K562 (cell line): ENCODE measurements around the gene ACY1. TPM values are rescaled to one million over a fixed set of nuclear protein-coding genes. Genes with fewer than 3 reads are reported as not detected.

Experiments used
- ATAC-seq: fragments of 200-7000 bp; cut with Tn5 transposase; 3 replicates; pipeline ENCODE4 v1.9.1; 2020; ENCODE audit warnings: moderate library complexity
- BruUV-seq: library from RNA; stranded (reverse); fragments of 400-500 nt; replicated peaks from 2 replicates; lab custom pipeline; 2021; lab: Mats Ljungman, UMichigan
- CTCF ChIA-PET: fragments of 300-600 bp; formaldehyde crosslinking; extraction: SDS; loops from one replicate; lab custom pipeline; 2021; ENCODE audit warnings: low intra/inter-chr PET ratio; lab: Yijun Ruan, JAX
- POLR2A ChIA-PET: fragments of 300-600, 350-650 bp; sonication (Branson Sonifier 250); formaldehyde crosslinking; extraction: SDS; loops from one replicate; lab custom pipeline; 2021; ENCODE audit warnings: antibody characterized with exemption, inconsistent platforms; lab: Yijun Ruan, JAX
- DNase-seq, 4 experiments: peaks; one replicate each; pipeline versions ENCODE4 v3.0.0 to v3.0.0-alpha.2; 2011 to 2018; ENCODE audit warnings: low spot score in 3 of 4, mixed read lengths in 3 of 4; ENCODE audit errors: extremely low read depth in 1 of 4
- FAIRE-seq: peaks from 2 replicates; lab custom pipeline; 2011; peaks lifted over from hg19 to GRCh38; lab: Jason Lieb, UNC
- H2AFZ ChIP-seq: 2 replicates; pipeline ENCODE4 v1.6.0; 2011; ENCODE audit warnings: low read depth, low read length, control low read depth, inconsistent platforms
- H3K27ac ChIP-seq: fragments of 200-600 bp; 3 replicates; pipeline ENCODE4 v1.8.0; 2011; ENCODE audit warnings: low read depth, mild to moderate bottlenecking, control low read depth, inconsistent platforms, low read length, moderate library complexity, mixed read lengths; ENCODE audit errors: extremely low read depth
- H3K27me3 ChIP-seq, 2 experiments: fragments of 300-600 bp in 1 of 2; 2 replicates in 1 of 2; 3 replicates in 1 of 2; pipeline versions ENCODE4 v1.6.0 to v1.8.0; 2011; ENCODE audit warnings: inconsistent platforms in 2 of 2, low read length in 2 of 2, mild to moderate bottlenecking in 1 of 2, mixed read lengths in 1 of 2, moderate library complexity in 1 of 2; ENCODE audit not compliant: control insufficient read depth in 2 of 2, insufficient read depth in 2 of 2
- H3K36me3 ChIP-seq: fragments of 300-600 bp; 3 replicates; pipeline ENCODE4 v1.8.0; 2011; ENCODE audit warnings: mild to moderate bottlenecking, low read length, inconsistent platforms; ENCODE audit not compliant: control insufficient read depth, insufficient read depth
- H3K4me1 ChIP-seq, 2 experiments: fragments of 200-600 bp in 1 of 2; replicated peaks in 1 of 2; 2 replicates in 1 of 2; 3 replicates in 1 of 2; pipeline versions ENCODE4 v1.5.1 to v1.8.0; 2011; ENCODE audit warnings: inconsistent platforms in 2 of 2, low read length in 2 of 2, mild to moderate bottlenecking in 1 of 2, mixed read lengths in 1 of 2, moderate library complexity in 1 of 2; ENCODE audit not compliant: control insufficient read depth in 2 of 2, insufficient read depth in 2 of 2
- H3K4me2 ChIP-seq: 2 replicates; pipeline ENCODE4 v1.6.1; 2011; ENCODE audit warnings: low read length, control low read depth, inconsistent platforms, mixed read lengths; ENCODE audit not compliant: insufficient read depth
- H3K4me3 ChIP-seq: fragments of 200-600 bp; sonication (generic), shearing (Covaris generic); 2 replicates; pipeline ENCODE4 v1.5.1; 2016; ENCODE audit warnings: control low read depth, inconsistent platforms
- H3K79me2 ChIP-seq: fragments of 200-600 bp; 3 replicates; pipeline ENCODE4 v1.8.0; 2011; ENCODE audit warnings: low read length, inconsistent platforms; ENCODE audit not compliant: control insufficient read depth, insufficient read depth
- H3K9ac ChIP-seq, 2 experiments: 2 replicates each; pipeline versions ENCODE4 v1.6.0 to v1.6.1; 2011; ENCODE audit warnings: low read depth in 2 of 2, low read length in 2 of 2, control low read depth in 1 of 2, inconsistent platforms in 1 of 2, mild to moderate bottlenecking in 1 of 2, mixed read lengths in 1 of 2; ENCODE audit not compliant: insufficient read depth in 1 of 2
- H3K9me1 ChIP-seq: one replicate; pipeline ENCODE4 v1.6.0; 2011; ENCODE audit warnings: inconsistent platforms, mild to moderate bottlenecking, low read length, moderate library complexity; ENCODE audit not compliant: control insufficient read depth, insufficient read depth
- H3K9me3 ChIP-seq: replicated peaks from 2 replicates; pipeline ENCODE4 v1.5.1; 2011; ENCODE audit warnings: low read depth, low read length, inconsistent platforms; ENCODE audit not compliant: control insufficient read depth, insufficient read depth
- H4K20me1 ChIP-seq: replicated peaks from 2 replicates; pipeline ENCODE4 v1.6.1; 2011; ENCODE audit warnings: low read length, inconsistent platforms, mixed read lengths; ENCODE audit not compliant: control insufficient read depth, insufficient read depth
- DPF2 ChIP-seq: fragments of 450-650 bp; IDR thresholded peaks from 2 replicates; pipeline ENCODE4 v1.6.1; 2016
- WGBS: fragments of 100-300 bp; shearing (Covaris generic); methylation state at CpG from one replicate; pipeline ENCODE4 v1.1.6; 2016; ENCODE audit warnings: low coverage, mixed read lengths; ENCODE audit not compliant: insufficient coverage; ENCODE audit errors: missing lambda C conversion rate; 5-methylcytosine and 5-hydroxymethylcytosine counted together
- in situ Hi-C: fragments of 300-500 bp; cut with MboI; formaldehyde crosslinking; loops from 4 replicates; pipeline ENCODE4 v1.15.0; 2018; ENCODE audit warnings: inconsistent platforms, mixed read lengths
- intact Hi-C: fragments of 100-400 bp; cut with micrococcal nuclease; formaldehyde crosslinking; loops from 2 replicates; pipeline ENCODE4 v1.14.2; 2022
- polyA plus RNA-seq, 8 experiments: library from polyadenylated mRNA; depleted of rRNA in 4 of 8; stranded (reverse) in 5 of 8; unstranded in 3 of 8; fragments of >200 nt; fragmentation: Nextera tagmentation in 2 of 8; fragmentation: Illumina TruSeq in 1 of 8; extraction: Ambion mirVana in 2 of 8; extraction: Trizol in 1 of 8; gene quantifications; 2 replicates each; pipeline versions ENCODE4 v1.2.1 to v1.2.3, GENCODE V29; 2011 to 2014; ENCODE audit warnings: inconsistent platforms in 1 of 8, missing spikeins in 1 of 8
- total RNA-seq, 7 experiments: library from RNA; depleted of rRNA in 6 of 7; stranded (reverse); fragments of >200 nt in 6 of 7; fragmentation: Illumina TruSeq in 2 of 7; extraction: Trizol in 2 of 7; gene quantifications; 2 replicates each; pipeline versions ENCODE4 v1.2.1 to v1.2.3, GENCODE V29; 2011 to 2021; ENCODE audit warnings: low replicate concordance in 1 of 7
- TF ChIP-seq, protein P1 (sequence below), 2 experiments: fragments of 450-650 bp in 1 of 2; sonication (generic) in 1 of 2; formaldehyde crosslinking in 1 of 2; IDR thresholded peaks in 1 of 2; conservative IDR thresholded peaks in 1 of 2; 2 replicates each; pipeline versions ENCODE4 v1.6.1 to v1.8.1; 2016 to 2023; ENCODE audit warnings: mild to moderate bottlenecking in 2 of 2, moderate library complexity in 2 of 2, inconsistent platforms in 1 of 2, missing genetic modification reagents in 1 of 2

ACY1 gene
- total and polyA plus RNA-seq, 9 of the 15 experiments (the other 6 are each of a cell fraction or from before 2014, with no cell fraction given), result 70.7 to 195 (median 123) TPM

GRCh38 chr3:51937014-51937413 lies 46.3 kb upstream of the ACY1 start:
- peak in 2 of 4 experiments; percentile 29 to 30 for DNase-seq
- peaks cover 76% of the 10 kb centered on the region; the same call in 2 of the 3 replicates for H3K36me3 ChIP-seq
- H4K20me1 ChIP-seq, result no peaks in the 10 kb centered on the region
- H3K27me3 ChIP-seq, result no peaks in the 10 kb centered on the region
- H3K9me1 ChIP-seq, result peaks cover 5% of the 10 kb centered on the region
- 68% methylated on average over 8 of the region's 9 CpGs for WGBS
- H3K4me3 ChIP-seq, result no peak overlapping the region
- H3K4me2 ChIP-seq, result no peak overlapping the region
- no peak overlapping the region; a peak in 1 of 4 replicates for H3K9ac ChIP-seq
- no peak for FAIRE-seq
- in situ Hi-C loops (no loop called here), intact Hi-C loops (no loop called here)
- ATAC-seq, result no peak
- peaks cover 35% of the 10 kb centered on the region for H3K79me2 ChIP-seq
- no peaks in the 10 kb centered on the region for H3K9me3 ChIP-seq
- no peak overlapping the region for H2AFZ ChIP-seq
- peaks cover 8 to 11% of the 10 kb centered on the region in 2 experiments; a peak in 4 of 5 replicates for H3K4me1 ChIP-seq
- BruUV-seq, result no TSS peak
- TF ChIP-seq, protein P1, sequence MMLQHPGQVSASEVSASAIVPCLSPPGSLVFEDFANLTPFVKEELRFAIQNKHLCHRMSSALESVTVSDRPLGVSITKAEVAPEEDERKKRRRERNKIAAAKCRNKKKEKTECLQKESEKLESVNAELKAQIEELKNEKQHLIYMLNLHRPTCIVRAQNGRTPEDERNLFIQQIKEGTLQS (IDR thresholded peaks at IDR 0.05), result peak; percentile 33; the same call in 1 of the 2 replicates
- TF ChIP-seq, protein P1 (CRISPR knock-in tag; conservative IDR thresholded peaks at IDR 0.05), result no peak
- TF ChIP-seq DPF2, result no peak
- CTCF ChIA-PET, result no interaction called here
- POLR2A ChIA-PET, result interaction anchor here (0.6 kb wide), 1 partner anchor 28 kb away, joined by 4 read pairs; no protein-coding TSS in a partner anchor
- no peak overlapping the region for H3K27ac ChIP-seq
